Measurements from ENCODE around the gene CCDC106.

DNA sequence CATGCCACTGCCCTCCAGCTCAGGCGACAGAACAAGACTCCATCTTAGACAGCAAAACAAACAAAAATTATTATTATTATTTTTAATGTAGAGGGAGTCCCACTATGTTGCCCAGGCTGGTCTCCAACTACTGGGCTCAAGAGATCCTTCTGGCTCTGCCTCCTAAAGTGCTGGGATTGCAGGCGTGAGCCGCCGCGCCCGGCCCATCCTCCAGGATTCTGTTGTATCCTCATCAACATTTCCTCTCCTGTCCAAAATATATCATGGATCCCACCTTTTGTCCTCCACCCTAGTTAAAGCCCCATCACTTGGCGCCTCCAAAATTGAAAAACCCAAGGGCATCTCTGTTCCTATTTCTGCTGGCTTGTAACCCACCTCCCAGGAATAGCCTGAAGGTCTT lies 24.9 kb upstream of the CCDC106 start:
- TF ChIP-seq, protein P1, sequence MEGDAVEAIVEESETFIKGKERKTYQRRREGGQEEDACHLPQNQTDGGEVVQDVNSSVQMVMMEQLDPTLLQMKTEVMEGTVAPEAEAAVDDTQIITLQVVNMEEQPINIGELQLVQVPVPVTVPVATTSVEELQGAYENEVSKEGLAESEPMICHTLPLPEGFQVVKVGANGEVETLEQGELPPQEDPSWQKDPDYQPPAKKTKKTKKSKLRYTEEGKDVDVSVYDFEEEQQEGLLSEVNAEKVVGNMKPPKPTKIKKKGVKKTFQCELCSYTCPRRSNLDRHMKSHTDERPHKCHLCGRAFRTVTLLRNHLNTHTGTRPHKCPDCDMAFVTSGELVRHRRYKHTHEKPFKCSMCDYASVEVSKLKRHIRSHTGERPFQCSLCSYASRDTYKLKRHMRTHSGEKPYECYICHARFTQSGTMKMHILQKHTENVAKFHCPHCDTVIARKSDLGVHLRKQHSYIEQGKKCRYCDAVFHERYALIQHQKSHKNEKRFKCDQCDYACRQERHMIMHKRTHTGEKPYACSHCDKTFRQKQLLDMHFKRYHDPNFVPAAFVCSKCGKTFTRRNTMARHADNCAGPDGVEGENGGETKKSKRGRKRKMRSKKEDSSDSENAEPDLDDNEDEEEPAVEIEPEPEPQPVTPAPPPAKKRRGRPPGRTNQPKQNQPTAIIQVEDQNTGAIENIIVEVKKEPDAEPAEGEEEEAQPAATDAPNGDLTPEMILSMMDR (conservative IDR thresholded peaks at IDR 0.05; ENCODE audit: low read length), result no peak
- no peak for TF ChIP-seq EZH2phosphoT487 (IDR thresholded peaks at IDR 0.05; ENCODE audit: borderline replicate concordance, low read depth, low read length)

Measured in OCI-LY7 (cell line).